ENCODE measurements around the gene PTPN23. TPM values are rescaled to one million over a fixed set of nuclear protein-coding genes. Genes with fewer than 3 reads are reported as not detected.

Gene PTPN23
- total and polyA plus RNA-seq, 2 of the 13 experiments (the other 11 are each of a cell fraction or from before 2014, with no cell fraction given) = 2.3 to 3.7 TPM

DNA sequence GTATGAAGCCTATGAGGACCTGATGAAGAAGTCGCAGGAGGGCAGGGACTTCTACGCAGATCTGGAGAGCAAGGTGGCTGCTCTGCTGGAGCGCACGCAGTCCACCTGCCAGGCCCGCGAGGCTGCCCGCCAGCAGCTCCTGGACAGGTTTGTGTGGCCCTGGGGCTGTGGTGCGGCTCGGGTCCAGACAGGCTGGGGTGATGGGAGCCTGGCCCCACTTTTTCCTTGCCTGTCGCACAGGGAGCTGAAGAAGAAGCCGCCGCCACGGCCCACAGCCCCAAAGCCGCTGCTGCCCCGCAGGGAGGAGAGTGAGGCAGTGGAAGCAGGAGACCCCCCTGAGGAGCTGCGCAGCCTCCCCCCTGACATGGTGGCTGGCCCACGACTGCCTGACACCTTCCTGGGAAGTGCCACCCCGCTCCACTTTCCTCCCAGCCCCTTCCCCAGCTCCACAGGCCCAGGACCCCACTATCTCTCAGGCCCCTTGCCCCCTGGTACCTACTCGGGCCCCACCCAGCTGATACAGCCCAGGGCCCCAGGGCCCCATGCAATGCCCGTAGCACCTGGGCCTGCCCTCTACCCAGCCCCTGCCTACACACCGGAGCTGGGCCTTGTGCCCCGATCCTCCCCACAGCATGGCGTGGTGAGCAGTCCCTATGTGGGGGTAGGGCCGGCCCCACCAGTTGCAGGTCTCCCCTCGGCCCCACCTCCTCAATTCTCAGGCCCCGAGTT, 29.0 kb downstream of the PTPN23 start:
- no TSS peak for BruUV-seq (replicated peaks)
- peak; percentile 42 for TF ChIP-seq AGO2 (optimal IDR thresholded peaks at IDR 0.05; ENCODE audit: low read depth, low read length)
- 0 out of 2 replicates have a peak, but pooled peaks have one; percentile 49 for TF ChIP-seq PCBP1 (IDR thresholded peaks at IDR 0.05; ENCODE audit: borderline replicate concordance, low read depth, low read length)
- no peak for TF ChIP-seq YEATS4 (CRISPR knock-in tag; IDR thresholded peaks at IDR 0.05; ENCODE audit: borderline replicate concordance)
- no peaks in the 10 kb centered on the region for H3K27me3 ChIP-seq (ENCODE audit: control insufficient read depth in 1 of 2, insufficient read depth in 2 of 2, low read length in 2 of 2)
- H3K4me3 ChIP-seq (replicated peaks in 1 of 3; ENCODE audit: insufficient read depth in 1 of 3, low read depth in 2 of 3, low read length in 3 of 3) = no peak overlapping the region
- no peaks in the 10 kb centered on the region for H3K9me3 ChIP-seq (ENCODE audit: low read length)
- H3K4me2 ChIP-seq (ENCODE audit: low read depth, low read length) = no peak overlapping the region
- H3K79me2 ChIP-seq (ENCODE audit: insufficient read depth, low read length) = no peaks in the 10 kb centered on the region
- peaks cover 54 to 74% of the 10 kb centered on the region in 2 experiments for H3K36me3 ChIP-seq (replicated peaks in 1 of 2; ENCODE audit: control insufficient read depth in 1 of 2, insufficient read depth in 2 of 2, low read length in 2 of 2)
- WGBS (ENCODE audit: low lambda C conversion rate) = 97% methylated on average over 13 of the region's 26 CpGs
- peaks cover 9% of the 10 kb centered on the region for H4K20me1 ChIP-seq (ENCODE audit: insufficient read depth, low read length)
- in situ Hi-C loops (cut with HindIII; ENCODE audit: extremely low pct_ligation_motif_present, low pct_unique_long_range_greater_than_20kb) (no loop called here), intact Hi-C loops (cut with micrococcal nuclease; ENCODE audit: unreplicated experiment) (no loop called here)
- H2AFZ ChIP-seq (ENCODE audit: low read length) = no peak overlapping the region
- ChIA-PET CTCF (ENCODE audit: low intra/inter-chr PET ratio, low total read pairs) (no interaction called here), POLR2A (no interaction called here)
- H3K27ac ChIP-seq (ENCODE audit: extremely low read length, insufficient read depth, low read length) = no peak overlapping the region
- no peak for FAIRE-seq
- no peak for DNase-seq (ENCODE audit: low spot score)
- ATAC-seq = no peak
- H3K9ac ChIP-seq (ENCODE audit: insufficient read depth, low read depth, low read length) = no peak overlapping the region
- peaks cover 18% of the 10 kb centered on the region for H3K4me1 ChIP-seq (ENCODE audit: insufficient read depth, low read length)

GRCh38 chr3:47410417-47410720, 29.5 kb downstream of the PTPN23 start:
- H3K79me2 ChIP-seq (ENCODE audit: insufficient read depth, low read length) = no peaks in the 10 kb centered on the region
- ATAC-seq = no peak
- BruUV-seq (replicated peaks) = no TSS peak
- peaks cover 9% of the 10 kb centered on the region for H4K20me1 ChIP-seq (ENCODE audit: insufficient read depth, low read length)
- H2AFZ ChIP-seq (ENCODE audit: low read length) = no peak overlapping the region
- no peak for DNase-seq (ENCODE audit: low spot score)
- ChIA-PET POLR2A (no interaction called here), CTCF (ENCODE audit: low intra/inter-chr PET ratio, low total read pairs) (no interaction called here)
- no peaks in the 10 kb centered on the region for H3K9me3 ChIP-seq (ENCODE audit: low read length)
- H3K4me1 ChIP-seq (ENCODE audit: insufficient read depth, low read length) = peaks cover 18% of the 10 kb centered on the region
- no peaks in the 10 kb centered on the region for H3K27me3 ChIP-seq (ENCODE audit: control insufficient read depth in 1 of 2, insufficient read depth in 2 of 2, low read length in 2 of 2)
- no peak overlapping the region for H3K27ac ChIP-seq (ENCODE audit: extremely low read length, insufficient read depth, low read length)
- intact Hi-C loops (cut with micrococcal nuclease; ENCODE audit: unreplicated experiment) (no loop called here), in situ Hi-C loops (cut with HindIII; ENCODE audit: extremely low pct_ligation_motif_present, low pct_unique_long_range_greater_than_20kb) (no loop called here)
- 70% methylated on average over 6 of the region's 10 CpGs for WGBS (ENCODE audit: low lambda C conversion rate)
- no peak overlapping the region for H3K9ac ChIP-seq (ENCODE audit: insufficient read depth, low read depth, low read length)
- no peak for FAIRE-seq
- H3K36me3 ChIP-seq (replicated peaks in 1 of 2; ENCODE audit: control insufficient read depth in 1 of 2, insufficient read depth in 2 of 2, low read length in 2 of 2) = peaks cover 54 to 77% of the 10 kb centered on the region in 2 experiments
- H3K4me3 ChIP-seq (replicated peaks in 1 of 3; ENCODE audit: insufficient read depth in 1 of 3, low read depth in 2 of 3, low read length in 3 of 3) = no peak overlapping the region
- no peak overlapping the region for H3K4me2 ChIP-seq (ENCODE audit: low read depth, low read length)
- TF ChIP-seq SMAD1 (CRISPR knock-in tag; IDR thresholded peaks at IDR 0.05; ENCODE audit: borderline replicate concordance, low read depth) (no peak), ZNF407 (CRISPR knock-in tag; IDR thresholded peaks at IDR 0.05; ENCODE audit: not compliant biosample characterization) (no peak), MEIS1 (CRISPR knock-in tag; IDR thresholded peaks at IDR 0.05; ENCODE audit: borderline replicate concordance) (no peak), ZNF382 (CRISPR knock-in tag; IDR thresholded peaks at IDR 0.05; ENCODE audit: borderline replicate concordance) (no peak), MXD4 (CRISPR knock-in tag; IDR thresholded peaks at IDR 0.05) (no peak), NR2C2 (CRISPR knock-in tag; IDR thresholded peaks at IDR 0.05; ENCODE audit: borderline replicate concordance) (no peak)

Data from HepG2 (cell line).